ENCODE measurements around the gene CREG1. TPM values are rescaled to one million over a fixed set of nuclear protein-coding genes. Genes with fewer than 3 reads are reported as not detected.

Gene CREG1
- total RNA-seq, 1 experiment from 2014 or later: 7.7 TPM

DNA sequence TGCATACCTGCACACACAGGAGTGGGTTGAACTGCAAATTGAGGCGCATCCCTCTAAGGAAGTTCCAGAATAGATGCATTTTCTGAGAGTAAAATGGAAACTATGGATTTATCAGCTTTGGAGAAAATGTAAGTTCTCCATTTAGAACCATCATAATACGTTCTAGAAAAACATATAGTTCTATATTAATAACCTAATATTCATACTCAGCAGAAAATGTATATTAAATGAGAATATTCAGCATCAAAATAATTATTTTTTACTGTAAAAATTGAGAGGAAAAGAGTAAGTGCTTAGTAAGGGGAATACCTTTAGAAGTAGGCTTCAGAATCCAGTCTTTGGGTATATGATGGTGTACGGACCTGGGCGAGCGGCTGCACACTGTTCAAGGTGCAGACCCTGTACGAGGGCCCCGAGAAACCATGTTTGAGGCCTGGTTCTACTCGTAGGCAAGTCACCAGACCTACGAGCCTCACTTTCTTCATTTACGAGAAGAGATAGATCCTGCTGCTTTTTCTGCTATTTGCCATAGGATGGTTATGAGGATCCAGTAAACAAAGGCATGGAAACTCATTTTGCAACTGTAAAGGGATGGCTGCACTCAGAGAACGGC lies 42.1 kb downstream of the CREG1 start:
- Histone ChIP-seq H3K27ac (ENCODE audit: low read depth, low read length, poor library complexity, severe bottlenecking) (no peak overlapping the region), H3K4me1 (ENCODE audit: insufficient read depth, low read length, poor library complexity, severe bottlenecking) (no peaks in the 10 kb centered on the region), H3K9me3 (ENCODE audit: low read depth, low read length, poor library complexity, severe bottlenecking) (no peaks in the 10 kb centered on the region), H3K36me3 (ENCODE audit: insufficient read depth, low read length, poor library complexity, severe bottlenecking) (no peaks in the 10 kb centered on the region), H3K27me3 (replicated peaks; ENCODE audit: insufficient read depth, low read depth, low read length, poor library complexity) (peaks cover 10% of the 10 kb centered on the region), H3K4me3 (ENCODE audit: low read depth, low read length, poor library complexity, severe bottlenecking) (no peak overlapping the region)
- no peak for DNase-seq (ENCODE audit: low spot score)
- ChIA-PET POLR2A (ENCODE audit: low non-redundant PET) (no interaction called here), CTCF (no interaction called here)
- TF ChIP-seq EZH2 (IDR thresholded peaks at IDR 0.05; ENCODE audit: borderline replicate concordance, low read depth, low read length, poor library complexity, severe bottlenecking): no peak
- TF ChIP-seq, protein P1, sequence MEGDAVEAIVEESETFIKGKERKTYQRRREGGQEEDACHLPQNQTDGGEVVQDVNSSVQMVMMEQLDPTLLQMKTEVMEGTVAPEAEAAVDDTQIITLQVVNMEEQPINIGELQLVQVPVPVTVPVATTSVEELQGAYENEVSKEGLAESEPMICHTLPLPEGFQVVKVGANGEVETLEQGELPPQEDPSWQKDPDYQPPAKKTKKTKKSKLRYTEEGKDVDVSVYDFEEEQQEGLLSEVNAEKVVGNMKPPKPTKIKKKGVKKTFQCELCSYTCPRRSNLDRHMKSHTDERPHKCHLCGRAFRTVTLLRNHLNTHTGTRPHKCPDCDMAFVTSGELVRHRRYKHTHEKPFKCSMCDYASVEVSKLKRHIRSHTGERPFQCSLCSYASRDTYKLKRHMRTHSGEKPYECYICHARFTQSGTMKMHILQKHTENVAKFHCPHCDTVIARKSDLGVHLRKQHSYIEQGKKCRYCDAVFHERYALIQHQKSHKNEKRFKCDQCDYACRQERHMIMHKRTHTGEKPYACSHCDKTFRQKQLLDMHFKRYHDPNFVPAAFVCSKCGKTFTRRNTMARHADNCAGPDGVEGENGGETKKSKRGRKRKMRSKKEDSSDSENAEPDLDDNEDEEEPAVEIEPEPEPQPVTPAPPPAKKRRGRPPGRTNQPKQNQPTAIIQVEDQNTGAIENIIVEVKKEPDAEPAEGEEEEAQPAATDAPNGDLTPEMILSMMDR (conservative IDR thresholded peaks at IDR 0.05; ENCODE audit: low read depth, low read length): no peak
- intact Hi-C loops (cut with micrococcal nuclease; ENCODE audit: unreplicated experiment): no loop called here
- no TSS peak for BruUV-seq (replicated peaks)

DNA sequence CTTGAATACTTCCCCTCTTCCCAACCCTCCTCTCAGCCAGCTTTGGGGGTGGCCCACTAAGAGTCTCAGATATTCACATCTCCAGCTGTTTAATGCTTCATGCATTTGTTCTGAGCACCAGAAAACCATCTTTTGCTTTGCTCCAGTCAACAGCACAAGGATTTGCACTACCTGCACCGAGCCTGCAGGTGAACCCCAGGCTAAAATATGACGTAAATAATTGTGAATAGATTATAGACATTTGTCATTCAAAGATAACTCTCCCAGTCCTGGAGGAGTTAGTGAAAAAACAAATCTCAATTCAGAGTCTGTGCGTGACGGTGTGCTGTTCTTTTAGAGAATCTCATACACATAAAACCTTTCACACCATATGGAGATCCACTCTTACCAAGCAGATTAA lies 42.7 kb downstream of the CREG1 start:
- DNase-seq (ENCODE audit: low spot score): no peak
- H3K9me3 ChIP-seq (ENCODE audit: low read depth, low read length, poor library complexity, severe bottlenecking): no peaks in the 10 kb centered on the region
- no peak overlapping the region for H3K27ac ChIP-seq (ENCODE audit: low read depth, low read length, poor library complexity, severe bottlenecking)
- peaks cover 10% of the 10 kb centered on the region for H3K27me3 ChIP-seq (replicated peaks; ENCODE audit: insufficient read depth, low read depth, low read length, poor library complexity)
- no peak overlapping the region for H3K4me3 ChIP-seq (ENCODE audit: low read depth, low read length, poor library complexity, severe bottlenecking)
- BruUV-seq (replicated peaks): no TSS peak
- no peaks in the 10 kb centered on the region for H3K36me3 ChIP-seq (ENCODE audit: insufficient read depth, low read length, poor library complexity, severe bottlenecking)
- CTCF ChIA-PET: no interaction called here
- POLR2A ChIA-PET (ENCODE audit: low non-redundant PET): no interaction called here
- H3K4me1 ChIP-seq (ENCODE audit: insufficient read depth, low read length, poor library complexity, severe bottlenecking): no peaks in the 10 kb centered on the region
- intact Hi-C loops (cut with micrococcal nuclease; ENCODE audit: unreplicated experiment): no loop called here
- no peak for TF ChIP-seq EZH2 (IDR thresholded peaks at IDR 0.05; ENCODE audit: borderline replicate concordance, low read depth, low read length, poor library complexity, severe bottlenecking)
- TF ChIP-seq, protein P1 (conservative IDR thresholded peaks at IDR 0.05; ENCODE audit: low read depth, low read length): no peak

DNA sequence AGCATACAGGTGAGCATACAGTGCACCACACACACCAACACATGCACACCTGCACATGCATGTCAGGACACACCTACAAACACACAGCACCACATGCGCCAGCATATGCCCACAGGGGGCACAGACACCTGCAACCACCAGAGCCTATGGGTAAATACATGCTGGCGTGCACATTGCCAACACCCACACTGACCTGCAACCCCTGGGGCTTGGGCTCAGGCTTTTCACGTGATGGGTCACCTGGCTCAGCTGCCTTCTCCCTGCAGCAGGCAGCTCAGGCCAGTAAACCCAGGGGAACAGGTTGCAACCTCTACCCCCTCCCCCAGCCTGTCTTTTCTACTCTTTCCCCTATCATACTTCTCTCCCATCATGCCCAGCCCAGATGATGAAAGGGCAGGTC lies 43.3 kb downstream of the CREG1 start:
- H3K4me3 ChIP-seq (ENCODE audit: low read depth, low read length, poor library complexity, severe bottlenecking): no peak overlapping the region
- BruUV-seq (replicated peaks): no TSS peak
- no peak for DNase-seq (ENCODE audit: low spot score)
- POLR2A ChIA-PET (ENCODE audit: low non-redundant PET): no interaction called here
- intact Hi-C loops (cut with micrococcal nuclease; ENCODE audit: unreplicated experiment): no loop called here
- no peaks in the 10 kb centered on the region for H3K36me3 ChIP-seq (ENCODE audit: insufficient read depth, low read length, poor library complexity, severe bottlenecking)
- CTCF ChIA-PET: no interaction called here
- TF ChIP-seq, protein P1 (conservative IDR thresholded peaks at IDR 0.05; ENCODE audit: low read depth, low read length): no peak
- TF ChIP-seq EZH2 (IDR thresholded peaks at IDR 0.05; ENCODE audit: borderline replicate concordance, low read depth, low read length, poor library complexity, severe bottlenecking): no peak
- H3K9me3 ChIP-seq (ENCODE audit: low read depth, low read length, poor library complexity, severe bottlenecking): no peaks in the 10 kb centered on the region
- H3K4me1 ChIP-seq (ENCODE audit: insufficient read depth, low read length, poor library complexity, severe bottlenecking): no peaks in the 10 kb centered on the region
- H3K27me3 ChIP-seq (replicated peaks; ENCODE audit: insufficient read depth, low read depth, low read length, poor library complexity): peaks cover 10% of the 10 kb centered on the region
- H3K27ac ChIP-seq (ENCODE audit: low read depth, low read length, poor library complexity, severe bottlenecking): no peak overlapping the region

Measured in A673 (cell line).